Measurements from ENCODE around the gene ATP2C1. TPM values are rescaled to one million over a fixed set of nuclear protein-coding genes. Genes with fewer than 3 reads are reported as not detected.
A peak's percentile ranks its signal among the peaks of the same experiment; 100 is the strongest.

ATP2C1 gene
- 81.2 TPM for polyA plus RNA-seq (2013, experiment 1 of 4)
- 84.9 TPM for polyA plus RNA-seq (2013, experiment 2 of 4)
- 68.4 TPM for polyA plus RNA-seq (2013, experiment 3 of 4)
- polyA plus RNA-seq (2013, experiment 4 of 4) = 75.6 TPM

- Histone ChIP-seq H3K4me3 (ENCODE audit: insufficient read depth, low read depth, low read length) (peak within 1 kb of the TSS; percentile 86), H3K9me3 (ENCODE audit: control insufficient read depth, low read length) (no peaks in the 10 kb centered on the region), H3K27ac (ENCODE audit: insufficient read depth, low read depth, low read length, poor library complexity, severe bottlenecking) (peak within 1 kb of the TSS; percentile 81), H3K4me1 (ENCODE audit: control insufficient read depth, insufficient read depth, low read length) (peaks cover 5% of the 10 kb centered on the region), H3K36me3 (ENCODE audit: control insufficient read depth, insufficient read depth, low read length) (no peaks in the 10 kb centered on the region), H3K27me3 (ENCODE audit: control insufficient read depth, insufficient read depth, low read length, poor library complexity, severe bottlenecking) (no peaks in the 10 kb centered on the region)
- 0 to 1% methylated on average over 69 of the region's 69 CpGs for WGBS, 2 experiments
Measured at GRCh38 chr3:130893376-130894129, at the start of gene ATP2C1. ATP2C1 (plus strand) TSS chr3:130894084; CDS start chr3:130894770, 686 bp downstream.

GRCh38 chr3:130844462-130844861 lies 49.4 kb upstream of the ATP2C1 start:
- H3K36me3 ChIP-seq (ENCODE audit: control insufficient read depth, insufficient read depth, low read length) = no peaks in the 10 kb centered on the region
- no peak overlapping the region for H3K4me3 ChIP-seq (ENCODE audit: insufficient read depth, low read depth, low read length)
- H3K27me3 ChIP-seq (ENCODE audit: control insufficient read depth, insufficient read depth, low read length, poor library complexity, severe bottlenecking) = no peaks in the 10 kb centered on the region
- no peaks in the 10 kb centered on the region for H3K9me3 ChIP-seq (ENCODE audit: control insufficient read depth, low read length)
- no peak overlapping the region for H3K27ac ChIP-seq (ENCODE audit: insufficient read depth, low read depth, low read length, poor library complexity, severe bottlenecking)
- WGBS, 2 experiments = 94 to 95% methylated on average over 1 of the region's 1 CpG
- peaks cover 7% of the 10 kb centered on the region for H3K4me1 ChIP-seq (ENCODE audit: control insufficient read depth, insufficient read depth, low read length)

- Histone ChIP-seq H3K4me3 (ENCODE audit: insufficient read depth, low read depth, low read length) (no peak overlapping the region), H3K27ac (ENCODE audit: insufficient read depth, low read depth, low read length, poor library complexity, severe bottlenecking) (no peak overlapping the region), H3K27me3 (ENCODE audit: control insufficient read depth, insufficient read depth, low read length, poor library complexity, severe bottlenecking) (no peaks in the 10 kb centered on the region), H3K4me1 (ENCODE audit: control insufficient read depth, insufficient read depth, low read length) (peaks cover 8% of the 10 kb centered on the region), H3K36me3 (ENCODE audit: control insufficient read depth, insufficient read depth, low read length) (no peaks in the 10 kb centered on the region), H3K9me3 (ENCODE audit: control insufficient read depth, low read length) (no peaks in the 10 kb centered on the region)
- 63 to 100% methylated on average over 1 of the region's 1 CpG for WGBS, 2 experiments
Measured at GRCh38 chr3:130846181-130846580, 47.7 kb upstream of the ATP2C1 start.

GRCh38 chr3:130849091-130849552 lies 44.8 kb upstream of the ATP2C1 start:
- Histone ChIP-seq H3K4me3 (ENCODE audit: insufficient read depth, low read depth, low read length) (no peak overlapping the region), H3K27me3 (ENCODE audit: control insufficient read depth, insufficient read depth, low read length, poor library complexity, severe bottlenecking) (no peaks in the 10 kb centered on the region)
- WGBS, 2 experiments = 56 to 66% methylated on average over 1 of the region's 1 CpG

GRCh38 chr3:130850044-130850797 lies 43.7 kb upstream of the ATP2C1 start:
- no peaks in the 10 kb centered on the region for H3K36me3 ChIP-seq (ENCODE audit: control insufficient read depth, insufficient read depth, low read length)
- no peak overlapping the region for H3K27ac ChIP-seq (ENCODE audit: insufficient read depth, low read depth, low read length, poor library complexity, severe bottlenecking)
- no peak overlapping the region for H3K4me3 ChIP-seq (ENCODE audit: insufficient read depth, low read depth, low read length)
- no peaks in the 10 kb centered on the region for H3K9me3 ChIP-seq (ENCODE audit: control insufficient read depth, low read length)
- no peaks in the 10 kb centered on the region for H3K27me3 ChIP-seq (ENCODE audit: control insufficient read depth, insufficient read depth, low read length, poor library complexity, severe bottlenecking)
- peaks cover 8% of the 10 kb centered on the region for H3K4me1 ChIP-seq (ENCODE audit: control insufficient read depth, insufficient read depth, low read length)
- 71 to 73% methylated on average over 8 of the region's 8 CpGs for WGBS, 2 experiments

More at GRCh38 chr3:130849091-130849552, 44.8 kb upstream of the ATP2C1 start:
- peaks cover 8% of the 10 kb centered on the region for H3K4me1 ChIP-seq (ENCODE audit: control insufficient read depth, insufficient read depth, low read length)
- no peaks in the 10 kb centered on the region for H3K36me3 ChIP-seq (ENCODE audit: control insufficient read depth, insufficient read depth, low read length)
- H3K27ac ChIP-seq (ENCODE audit: insufficient read depth, low read depth, low read length, poor library complexity, severe bottlenecking) = no peak overlapping the region
- H3K9me3 ChIP-seq (ENCODE audit: control insufficient read depth, low read length) = no peaks in the 10 kb centered on the region

GRCh38 chr3:130850843-130851242 lies 43.0 kb upstream of the ATP2C1 start:
- H3K9me3 ChIP-seq (ENCODE audit: control insufficient read depth, low read length) = no peaks in the 10 kb centered on the region
- H3K4me3 ChIP-seq (ENCODE audit: insufficient read depth, low read depth, low read length) = no peak overlapping the region
- H3K27ac ChIP-seq (ENCODE audit: insufficient read depth, low read depth, low read length, poor library complexity, severe bottlenecking) = no peak overlapping the region
- no peaks in the 10 kb centered on the region for H3K36me3 ChIP-seq (ENCODE audit: control insufficient read depth, insufficient read depth, low read length)
- H3K27me3 ChIP-seq (ENCODE audit: control insufficient read depth, insufficient read depth, low read length, poor library complexity, severe bottlenecking) = no peaks in the 10 kb centered on the region
- WGBS, 2 experiments = 93 to 94% methylated on average over 5 to 7 of the region's 7 CpGs
- peaks cover 8% of the 10 kb centered on the region for H3K4me1 ChIP-seq (ENCODE audit: control insufficient read depth, insufficient read depth, low read length)

GRCh38 chr3:130851277-130851676 lies 42.6 kb upstream of the ATP2C1 start:
- no peaks in the 10 kb centered on the region for H3K9me3 ChIP-seq (ENCODE audit: control insufficient read depth, low read length)
- no peaks in the 10 kb centered on the region for H3K36me3 ChIP-seq (ENCODE audit: control insufficient read depth, insufficient read depth, low read length)
- no peak overlapping the region for H3K27ac ChIP-seq (ENCODE audit: insufficient read depth, low read depth, low read length, poor library complexity, severe bottlenecking)
- H3K4me3 ChIP-seq (ENCODE audit: insufficient read depth, low read depth, low read length) = no peak overlapping the region
- peaks cover 8% of the 10 kb centered on the region for H3K4me1 ChIP-seq (ENCODE audit: control insufficient read depth, insufficient read depth, low read length)
- H3K27me3 ChIP-seq (ENCODE audit: control insufficient read depth, insufficient read depth, low read length, poor library complexity, severe bottlenecking) = no peaks in the 10 kb centered on the region

- no peak overlapping the region for H3K4me3 ChIP-seq (ENCODE audit: insufficient read depth, low read depth, low read length)
- no peaks in the 10 kb centered on the region for H3K9me3 ChIP-seq (ENCODE audit: control insufficient read depth, low read length)
- no peaks in the 10 kb centered on the region for H3K27me3 ChIP-seq (ENCODE audit: control insufficient read depth, insufficient read depth, low read length, poor library complexity, severe bottlenecking)
- WGBS, 2 experiments = 91 to 93% methylated on average over 2 of the region's 2 CpGs
- peaks cover 8% of the 10 kb centered on the region for H3K4me1 ChIP-seq (ENCODE audit: control insufficient read depth, insufficient read depth, low read length)
- no peak overlapping the region for H3K27ac ChIP-seq (ENCODE audit: insufficient read depth, low read depth, low read length, poor library complexity, severe bottlenecking)
- H3K36me3 ChIP-seq (ENCODE audit: control insufficient read depth, insufficient read depth, low read length) = no peaks in the 10 kb centered on the region
Measured at GRCh38 chr3:130853581-130853980, 40.3 kb upstream of the ATP2C1 start.

GRCh38 chr3:130854208-130854864 lies 39.5 kb upstream of the ATP2C1 start:
- Histone ChIP-seq H3K27ac (ENCODE audit: insufficient read depth, low read depth, low read length, poor library complexity, severe bottlenecking) (no peak overlapping the region), H3K4me1 (ENCODE audit: control insufficient read depth, insufficient read depth, low read length) (peaks cover 3% of the 10 kb centered on the region), H3K36me3 (ENCODE audit: control insufficient read depth, insufficient read depth, low read length) (no peaks in the 10 kb centered on the region), H3K9me3 (ENCODE audit: control insufficient read depth, low read length) (no peaks in the 10 kb centered on the region), H3K4me3 (ENCODE audit: insufficient read depth, low read depth, low read length) (no peak overlapping the region), H3K27me3 (ENCODE audit: control insufficient read depth, insufficient read depth, low read length, poor library complexity, severe bottlenecking) (no peaks in the 10 kb centered on the region)
- WGBS, 2 experiments = 92 to 96% methylated on average over 5 of the region's 5 CpGs

All from ectodermal cell (in vitro differentiated cells).